HepG2 (cell line): ENCODE results near the gene MLANA. TPM values are rescaled to one million over a fixed set of nuclear protein-coding genes. Genes with fewer than 3 reads are reported as not detected.

Experiments
- BCL6 ChIP-seq: IDR thresholded peaks from 2 replicates; pipeline ENCODE4 v1.6.1; 2016; ENCODE audit warnings: missing genetic modification reagents, missing compliant biosample characterization
- CBX2 ChIP-seq, 2 experiments: fragments of 200-600 bp in 1 of 2; sonication (generic); formaldehyde crosslinking in 1 of 2; IDR thresholded peaks; 2 replicates each; pipeline versions ENCODE4 v1.7.0 to v1.8.1; 2018 to 2022; ENCODE audit warnings: low read depth in 2 of 2, low read length in 1 of 2, mild to moderate bottlenecking in 1 of 2, missing genetic modification reagents in 1 of 2
- CEBPB ChIP-seq: IDR thresholded peaks from 2 replicates; pipeline ENCODE4 v1.6.1; 2011; ENCODE audit warnings: low read depth, low read length, improper control_type of control experiment, borderline replicate concordance
- GPN1 ChIP-seq: sonication (generic); formaldehyde crosslinking; IDR thresholded peaks from 2 replicates; pipeline ENCODE4 v1.5.1; 2020; ENCODE audit warnings: missing genetic modification reagents, borderline replicate concordance
- HDAC2 ChIP-seq: sonication (generic); formaldehyde crosslinking; IDR thresholded peaks from 2 replicates; pipeline ENCODE4 v1.4.0; 2020; ENCODE audit warnings: missing genetic modification reagents
- KDM5A ChIP-seq: fragments of 200-600 bp; sonication (generic); IDR thresholded peaks from 2 replicates; pipeline ENCODE4 v1.7.0; 2018; ENCODE audit warnings: antibody characterized with exemption, mild to moderate bottlenecking, low read length, borderline replicate concordance
- KLF13 ChIP-seq: sonication (generic); formaldehyde crosslinking; IDR thresholded peaks from 2 replicates; pipeline ENCODE4 v1.4.0; 2020; ENCODE audit warnings: mild to moderate bottlenecking, missing genetic modification reagents
- MTF1 ChIP-seq: sonication (generic); formaldehyde crosslinking; IDR thresholded peaks from 2 replicates; pipeline ENCODE4 v1.5.0; 2020; ENCODE audit warnings: missing genetic modification reagents
- NFIC ChIP-seq: IDR thresholded peaks from 2 replicates; pipeline ENCODE4 v1.6.1; 2012; ENCODE audit warnings: mild to moderate bottlenecking, low read length, inconsistent platforms
- SATB2 ChIP-seq: sonication (generic); formaldehyde crosslinking; IDR thresholded peaks from 2 replicates; pipeline ENCODE4 v1.5.0; 2020; ENCODE audit warnings: missing genetic modification reagents
- SMAD3 ChIP-seq: sonication (generic); formaldehyde crosslinking; IDR thresholded peaks from 2 replicates; pipeline ENCODE4 v1.4.0; 2020; ENCODE audit warnings: missing genetic modification reagents
- SMC3 ChIP-seq: IDR thresholded peaks from 2 replicates; pipeline ENCODE4 v1.6.1; 2011; ENCODE audit warnings: low read length, improper control_type of control experiment
- SOX5 ChIP-seq: IDR thresholded peaks from 2 replicates; pipeline ENCODE4 v1.6.1; 2016; ENCODE audit warnings: borderline replicate concordance
- SP1 ChIP-seq, 2 experiments: fragments of 450-650 bp in 1 of 2; sonication (generic) in 1 of 2; formaldehyde crosslinking in 1 of 2; IDR thresholded peaks; 2 replicates each; pipeline versions ENCODE4 v1.4.0 to v1.6.1; 2016 to 2020; ENCODE audit warnings: missing genetic modification reagents in 1 of 2
- ZBTB21 ChIP-seq: sonication (generic); formaldehyde crosslinking; IDR thresholded peaks from 2 replicates; pipeline ENCODE4 v1.4.0; 2020; ENCODE audit warnings: missing genetic modification reagents
- ZC3H4 ChIP-seq: sonication (generic); formaldehyde crosslinking; IDR thresholded peaks from 2 replicates; pipeline ENCODE4 v1.4.0; 2020; ENCODE audit warnings: missing genetic modification reagents, borderline replicate concordance
- ZNF121 ChIP-seq: sonication (generic); formaldehyde crosslinking; IDR thresholded peaks from 2 replicates; pipeline ENCODE4 v1.5.0; 2020; ENCODE audit warnings: mild to moderate bottlenecking, missing genetic modification reagents
- ZNF33B ChIP-seq: sonication (generic); formaldehyde crosslinking; IDR thresholded peaks from 2 replicates; pipeline ENCODE4 v1.5.1; 2020; ENCODE audit warnings: mild to moderate bottlenecking, missing genetic modification reagents
- ZNF496 ChIP-seq: sonication (generic); formaldehyde crosslinking; IDR thresholded peaks from 2 replicates; pipeline ENCODE4 v1.8.1; 2023; ENCODE audit warnings: mild to moderate bottlenecking, moderate library complexity, missing genetic modification reagents; ENCODE audit not compliant: insufficient replicate concordance
- ZNF672 ChIP-seq: sonication (generic); formaldehyde crosslinking; IDR thresholded peaks from 2 replicates; pipeline ENCODE4 v1.8.1; 2022; ENCODE audit warnings: missing genetic modification reagents
- ZNF777 ChIP-seq: sonication (generic); formaldehyde crosslinking; IDR thresholded peaks from 2 replicates; pipeline ENCODE4 v1.4.0; 2020; ENCODE audit warnings: missing genetic modification reagents
- ZNF781 ChIP-seq: sonication (generic); formaldehyde crosslinking; IDR thresholded peaks from 2 replicates; pipeline ENCODE4 v1.5.1; 2020; ENCODE audit warnings: borderline replicate concordance, mild to moderate bottlenecking, missing genetic modification reagents; ENCODE audit errors: not compliant biosample characterization
- ZNF850 ChIP-seq: sonication (generic); formaldehyde crosslinking; conservative IDR thresholded peaks from 2 replicates; pipeline ENCODE4 v1.9.0; 2021; ENCODE audit warnings: mild to moderate bottlenecking, missing genetic modification reagents
- polyA plus RNA-seq, 8 experiments: library from polyadenylated mRNA; depleted of rRNA in 3 of 8; stranded (reverse) in 7 of 8; unstranded in 1 of 8; fragments of >200 nt; fragmentation: Illumina TruSeq in 4 of 8; extraction: Trizol in 4 of 8; gene quantifications; 2 replicates each; pipeline versions ENCODE4 v1.2.1 to v1.2.3, GENCODE V29; 2011 to 2016; ENCODE audit warnings: low read depth in 4 of 8, missing spikeins in 1 of 8, mixed read lengths in 1 of 8; ENCODE audit not compliant: insufficient read depth in 1 of 8
- total RNA-seq, 5 experiments: library from RNA; depleted of rRNA; stranded (reverse); fragments of >200 nt; fragmentation: Illumina TruSeq; extraction: Trizol; gene quantifications; 2 replicates each; pipeline ENCODE4 v1.2.3, GENCODE V29; 2016; ENCODE audit warnings: low read depth in 1 of 5
- TF ChIP-seq, protein P1 (sequence below): conservative IDR thresholded peaks from 2 replicates; pipeline ENCODE4 v1.6.1; 2018; ENCODE audit warnings: missing genetic modification reagents
- TF ChIP-seq, protein P2 (sequence below): sonication (generic); formaldehyde crosslinking; IDR thresholded peaks from 2 replicates; pipeline ENCODE4 v1.4.0; 2020; ENCODE audit warnings: missing genetic modification reagents

The MLANA gene
- total and polyA plus RNA-seq, 2 of the 13 experiments (the other 11 are each of a cell fraction or from before 2014, with no cell fraction given), result 0.11 to 0.18 TPM

GRCh38 chr9:5886114-5886939, 4.4 kb upstream of the MLANA start (continued):
- no peak for TF ChIP-seq ZNF496 (CRISPR knock-in tag)
- TF ChIP-seq CBX2 (IDR thresholded peaks at IDR 0.05; ENCODE audit: low read depth, low read length), result no peak
- no peak for TF ChIP-seq CBX2 (CRISPR knock-in tag; IDR thresholded peaks at IDR 0.05; ENCODE audit: low read depth)
- TF ChIP-seq NFIC, result no peak
- 0 out of 2 replicates have a peak, but pooled peaks have one; percentile 39 for TF ChIP-seq SMAD3 (CRISPR knock-in tag)
- TF ChIP-seq, protein P1, sequence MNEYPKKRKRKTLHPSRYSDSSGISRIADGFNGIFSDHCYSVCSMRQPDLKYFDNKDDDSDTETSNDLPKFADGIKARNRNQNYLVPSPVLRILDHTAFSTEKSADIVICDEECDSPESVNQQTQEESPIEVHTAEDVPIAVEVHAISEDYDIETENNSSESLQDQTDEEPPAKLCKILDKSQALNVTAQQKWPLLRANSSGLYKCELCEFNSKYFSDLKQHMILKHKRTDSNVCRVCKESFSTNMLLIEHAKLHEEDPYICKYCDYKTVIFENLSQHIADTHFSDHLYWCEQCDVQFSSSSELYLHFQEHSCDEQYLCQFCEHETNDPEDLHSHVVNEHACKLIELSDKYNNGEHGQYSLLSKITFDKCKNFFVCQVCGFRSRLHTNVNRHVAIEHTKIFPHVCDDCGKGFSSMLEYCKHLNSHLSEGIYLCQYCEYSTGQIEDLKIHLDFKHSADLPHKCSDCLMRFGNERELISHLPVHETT (CRISPR knock-in tag), result no peak
- TF ChIP-seq CEBPB, result no peak
- no peak for TF ChIP-seq SATB2
- TF ChIP-seq, protein P2, sequence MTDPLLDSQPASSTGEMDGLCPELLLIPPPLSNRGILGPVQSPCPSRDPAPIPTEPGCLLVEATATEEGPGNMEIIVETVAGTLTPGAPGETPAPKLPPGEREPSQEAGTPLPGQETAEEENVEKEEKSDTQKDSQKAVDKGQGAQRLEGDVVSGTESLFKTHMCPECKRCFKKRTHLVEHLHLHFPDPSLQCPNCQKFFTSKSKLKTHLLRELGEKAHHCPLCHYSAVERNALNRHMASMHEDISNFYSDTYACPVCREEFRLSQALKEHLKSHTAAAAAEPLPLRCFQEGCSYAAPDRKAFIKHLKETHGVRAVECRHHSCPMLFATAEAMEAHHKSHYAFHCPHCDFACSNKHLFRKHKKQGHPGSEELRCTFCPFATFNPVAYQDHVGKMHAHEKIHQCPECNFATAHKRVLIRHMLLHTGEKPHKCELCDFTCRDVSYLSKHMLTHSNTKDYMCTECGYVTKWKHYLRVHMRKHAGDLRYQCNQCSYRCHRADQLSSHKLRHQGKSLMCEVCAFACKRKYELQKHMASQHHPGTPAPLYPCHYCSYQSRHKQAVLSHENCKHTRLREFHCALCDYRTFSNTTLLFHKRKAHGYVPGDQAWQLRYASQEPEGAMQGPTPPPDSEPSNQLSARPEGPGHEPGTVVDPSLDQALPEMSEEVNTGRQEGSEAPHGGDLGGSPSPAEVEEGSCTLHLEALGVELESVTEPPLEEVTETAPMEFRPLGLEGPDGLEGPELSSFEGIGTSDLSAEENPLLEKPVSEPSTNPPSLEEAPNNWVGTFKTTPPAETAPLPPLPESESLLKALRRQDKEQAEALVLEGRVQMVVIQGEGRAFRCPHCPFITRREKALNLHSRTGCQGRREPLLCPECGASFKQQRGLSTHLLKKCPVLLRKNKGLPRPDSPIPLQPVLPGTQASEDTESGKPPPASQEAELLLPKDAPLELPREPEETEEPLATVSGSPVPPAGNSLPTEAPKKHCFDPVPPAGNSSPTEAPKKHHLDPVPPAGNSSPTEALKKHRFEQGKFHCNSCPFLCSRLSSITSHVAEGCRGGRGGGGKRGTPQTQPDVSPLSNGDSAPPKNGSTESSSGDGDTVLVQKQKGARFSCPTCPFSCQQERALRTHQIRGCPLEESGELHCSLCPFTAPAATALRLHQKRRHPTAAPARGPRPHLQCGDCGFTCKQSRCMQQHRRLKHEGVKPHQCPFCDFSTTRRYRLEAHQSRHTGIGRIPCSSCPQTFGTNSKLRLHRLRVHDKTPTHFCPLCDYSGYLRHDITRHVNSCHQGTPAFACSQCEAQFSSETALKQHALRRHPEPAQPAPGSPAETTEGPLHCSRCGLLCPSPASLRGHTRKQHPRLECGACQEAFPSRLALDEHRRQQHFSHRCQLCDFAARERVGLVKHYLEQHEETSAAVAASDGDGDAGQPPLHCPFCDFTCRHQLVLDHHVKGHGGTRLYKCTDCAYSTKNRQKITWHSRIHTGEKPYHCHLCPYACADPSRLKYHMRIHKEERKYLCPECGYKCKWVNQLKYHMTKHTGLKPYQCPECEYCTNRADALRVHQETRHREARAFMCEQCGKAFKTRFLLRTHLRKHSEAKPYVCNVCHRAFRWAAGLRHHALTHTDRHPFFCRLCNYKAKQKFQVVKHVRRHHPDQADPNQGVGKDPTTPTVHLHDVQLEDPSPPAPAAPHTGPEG (CRISPR knock-in tag), result no peak
- peak; percentile 36; the same call in 1 of the 2 replicates for TF ChIP-seq SOX5
- no peak; the same call in 1 of the 2 replicates for TF ChIP-seq HDAC2 (CRISPR knock-in tag)
- TF ChIP-seq KDM5A, result no peak
- TF ChIP-seq BCL6, result 0 out of 2 replicates have a peak, but pooled peaks have one; percentile 13
- no peak for TF ChIP-seq ZNF121 (CRISPR knock-in tag)
- no peak for TF ChIP-seq ZNF672 (CRISPR knock-in tag)
- TF ChIP-seq ZNF33B, result no peak
- no peak for TF ChIP-seq ZC3H4 (CRISPR knock-in tag)
- TF ChIP-seq MTF1, result no peak
- TF ChIP-seq SP1 (IDR thresholded peaks at IDR 0.05), result no peak
- TF ChIP-seq SP1 (CRISPR knock-in tag; IDR thresholded peaks at IDR 0.05), result no peak
- no peak for TF ChIP-seq ZNF781 (CRISPR knock-in tag)
- TF ChIP-seq GPN1, result no peak
- no peak for TF ChIP-seq KLF13
- TF ChIP-seq ZNF850 (CRISPR knock-in tag), result no peak
- TF ChIP-seq ZBTB21 (CRISPR knock-in tag), result no peak
- TF ChIP-seq ZNF777 (CRISPR knock-in tag), result no peak
- TF ChIP-seq SMC3, result peak; percentile 91
